ENCODE measurements around the gene KHDC4.

The KHDC4 gene

GRCh38 chr1:155934097-155934935 is at the start of gene KHDC4:
KHDC4 (minus strand) TSS chr1:155934413; CDS start chr1:155934373, 40 bp downstream.
- peaks cover 27% of the 10 kb centered on the region for H3K36me3 Mint-ChIP-seq (ENCODE audit: low read depth)
- ATAC-seq: peak; percentile 98
- H3K27ac Mint-ChIP-seq: no peak within 1 kb of the TSS
- no peak within 1 kb of the TSS for H3K4me3 Mint-ChIP-seq
- H3K27me3 Mint-ChIP-seq: no peaks in the 10 kb centered on the region
- H3K4me1 Mint-ChIP-seq: peaks cover 55% of the 10 kb centered on the region
- DNase-seq: peak; percentile 92
- no peaks in the 10 kb centered on the region for H3K9me3 Mint-ChIP-seq

- H3K27ac Mint-ChIP-seq: no peak overlapping the region
- DNase-seq (no peak), ATAC-seq (peak; percentile 17)
These were observed 49.2 kb upstream of the KHDC4 start for GRCh38 chr1:155983191-155984024.

DNA sequence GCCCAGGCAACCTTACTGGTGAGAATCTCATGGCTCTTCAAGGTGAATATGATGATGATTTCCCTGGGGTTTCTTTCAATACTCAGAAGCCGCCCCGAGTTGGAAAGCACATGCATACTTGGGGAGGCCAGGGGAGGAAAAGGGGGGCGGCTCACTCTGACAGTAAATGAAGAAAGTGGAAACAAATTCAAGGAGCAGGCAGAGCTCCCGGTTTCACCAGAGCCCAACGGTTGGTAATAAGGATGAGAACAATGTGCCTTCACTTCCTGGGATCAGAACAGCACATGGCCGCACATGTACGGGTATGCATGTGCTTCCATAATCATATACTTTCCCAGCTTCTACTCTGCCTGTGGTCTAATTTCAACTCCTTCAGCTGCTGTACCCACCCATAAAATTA is 47.9 kb upstream of the KHDC4 start:
- Mint-ChIP-seq H3K27ac (peak overlapping the region; percentile 95), H3K4me1 (peaks cover 46% of the 10 kb centered on the region), H3K9me3 (no peaks in the 10 kb centered on the region), H3K36me3 (ENCODE audit: low read depth) (peaks cover 11% of the 10 kb centered on the region), H3K4me3 (peak overlapping the region; percentile 95), H3K27me3 (no peaks in the 10 kb centered on the region)
- ATAC-seq: no peak
- no peak for DNase-seq

More at GRCh38 chr1:155983191-155984024, 49.2 kb upstream of the KHDC4 start:
- Mint-ChIP-seq H3K36me3 (ENCODE audit: low read depth) (peaks cover 6% of the 10 kb centered on the region), H3K4me1 (peaks cover 46% of the 10 kb centered on the region), H3K27me3 (no peaks in the 10 kb centered on the region), H3K9me3 (no peaks in the 10 kb centered on the region), H3K4me3 (no peak overlapping the region)

DNA sequence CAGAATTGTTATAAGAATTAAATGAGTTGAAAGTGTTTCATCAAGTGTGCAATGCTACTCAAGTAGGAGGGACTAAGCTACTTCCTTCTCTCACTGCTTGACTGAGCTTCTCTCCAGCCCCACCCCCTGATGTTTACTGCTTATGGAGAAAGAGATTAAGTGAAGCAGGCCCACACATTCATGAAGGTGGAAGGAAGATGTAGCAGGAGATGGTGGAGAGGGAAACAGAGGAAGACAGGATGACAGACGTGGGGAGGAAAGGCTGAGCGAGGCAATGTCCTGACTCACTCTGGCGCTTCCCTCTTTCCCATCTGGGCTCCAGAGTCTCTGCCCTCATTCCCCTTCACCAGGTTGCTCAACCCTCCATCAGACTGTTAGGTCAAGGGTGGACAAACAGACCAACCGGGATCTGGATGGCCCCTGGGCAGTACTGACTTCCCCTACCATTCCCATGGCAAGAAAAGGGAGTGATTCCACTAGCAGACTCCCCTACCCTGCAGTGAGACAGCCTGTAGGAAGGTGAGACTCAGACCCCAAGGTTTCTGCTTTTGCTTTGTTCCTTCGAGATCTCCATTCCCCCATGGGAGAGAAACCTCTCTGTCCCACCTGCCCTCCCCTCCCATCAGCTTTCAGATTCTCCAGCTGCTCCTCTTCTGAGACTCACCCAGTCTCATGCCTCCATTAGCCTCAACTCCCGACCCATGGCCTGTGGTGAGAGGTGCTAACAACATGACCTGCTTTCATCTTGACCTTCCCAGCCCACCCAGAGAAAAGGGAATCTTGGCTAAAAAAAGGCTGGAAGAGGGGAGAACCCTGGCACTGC is 47.3 kb upstream of the KHDC4 start:
- Mint-ChIP-seq H3K9me3 (no peaks in the 10 kb centered on the region), H3K27me3 (no peaks in the 10 kb centered on the region), H3K4me1 (peaks cover 50% of the 10 kb centered on the region), H3K36me3 (ENCODE audit: low read depth) (peaks cover 13% of the 10 kb centered on the region), H3K27ac (peak overlapping the region; percentile 95), H3K4me3 (peak overlapping the region; percentile 95)
- no peak for ATAC-seq
- no peak for DNase-seq

GRCh38 chr1:155979597-155980343 is 45.6 kb upstream of the KHDC4 start:
- ATAC-seq (no peak), DNase-seq (peak; percentile 27)
- H3K9me3 Mint-ChIP-seq: no peaks in the 10 kb centered on the region
- no peaks in the 10 kb centered on the region for H3K27me3 Mint-ChIP-seq
- H3K4me3 Mint-ChIP-seq: peak overlapping the region; percentile 95
- peaks cover 25% of the 10 kb centered on the region for H3K36me3 Mint-ChIP-seq (ENCODE audit: low read depth)
- peaks cover 65% of the 10 kb centered on the region for H3K4me1 Mint-ChIP-seq
- peak overlapping the region; percentile 95 for H3K27ac Mint-ChIP-seq

DNA sequence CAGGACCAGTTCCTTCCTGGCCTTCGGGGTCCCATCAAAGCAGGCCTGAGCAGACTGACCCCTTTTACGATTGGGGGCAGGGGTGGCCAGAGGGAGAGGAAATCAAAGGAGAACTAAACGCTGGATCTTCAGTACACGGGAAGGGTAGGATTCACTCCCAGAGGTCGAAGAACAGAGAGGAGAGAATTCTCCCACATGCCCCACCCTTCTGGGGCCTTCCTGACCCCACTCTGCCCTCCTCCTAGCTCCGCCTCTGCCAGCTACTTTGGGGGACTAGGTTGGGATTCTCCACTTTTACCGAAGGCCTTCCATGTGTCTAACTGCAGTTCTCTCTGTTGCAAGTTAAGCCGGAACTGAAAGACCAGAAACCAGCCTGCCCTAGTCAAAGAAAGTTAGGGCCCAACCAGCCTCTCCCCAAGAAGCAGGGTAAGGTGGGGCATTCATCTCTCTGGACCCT is 44.8 kb upstream of the KHDC4 start:
- Mint-ChIP-seq H3K27me3 (no peaks in the 10 kb centered on the region), H3K9me3 (no peaks in the 10 kb centered on the region), H3K36me3 (ENCODE audit: low read depth) (peaks cover 31% of the 10 kb centered on the region), H3K27ac (peak overlapping the region; percentile 95), H3K4me1 (peaks cover 72% of the 10 kb centered on the region), H3K4me3 (peak overlapping the region; percentile 95)
- ATAC-seq (no peak), DNase-seq (peak; percentile 41)

DNA sequence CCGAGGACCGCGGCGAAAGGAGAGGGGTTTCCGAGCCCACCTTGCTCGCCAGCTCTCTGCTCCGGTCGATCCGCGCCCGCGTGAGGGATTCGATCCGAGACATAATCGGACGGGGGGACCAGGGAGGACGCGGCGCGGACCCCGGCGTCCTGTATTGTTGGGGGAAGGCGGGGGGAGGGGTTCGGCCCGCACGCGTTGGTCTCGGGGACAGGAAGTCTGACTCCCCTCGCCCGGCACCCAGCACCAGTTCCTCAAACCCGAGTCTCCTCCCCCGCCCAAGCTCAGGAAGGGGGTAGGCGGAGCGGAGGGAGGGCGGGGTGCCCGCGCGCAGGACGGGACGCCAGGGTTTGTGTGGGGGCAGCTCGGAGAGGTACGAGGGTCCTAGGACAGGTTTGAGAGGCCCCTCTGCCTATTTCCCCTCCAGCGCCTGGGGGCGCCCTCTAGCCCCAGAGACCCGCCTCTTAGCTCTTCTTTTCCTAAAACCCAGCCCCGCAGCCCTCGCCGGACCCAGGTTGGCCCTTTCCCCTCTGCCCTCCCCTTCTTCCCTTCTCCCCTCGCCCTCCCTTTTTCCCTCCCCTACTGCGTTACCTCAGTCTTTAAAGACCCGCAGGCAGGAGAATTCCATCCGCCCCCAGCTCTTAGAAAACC is 44.2 kb upstream of the KHDC4 start, which contains the start of gene ARHGEF2:
TSS of gene ARHGEF2 (minus strand) at position 223 of the 648 bp plus-strand sequence. CDS start at position 103, 120 bp downstream.
- no peaks in the 10 kb centered on the region for H3K9me3 Mint-ChIP-seq

GRCh38 chr1:155977690-155978324 is 43.6 kb upstream of the KHDC4 start:
- peaks cover 39% of the 10 kb centered on the region for H3K36me3 Mint-ChIP-seq (ENCODE audit: low read depth)
- H3K9me3 Mint-ChIP-seq: no peaks in the 10 kb centered on the region
- ATAC-seq: peak; percentile 63
- peak overlapping the region; percentile 95 for H3K4me3 Mint-ChIP-seq
- no peaks in the 10 kb centered on the region for H3K27me3 Mint-ChIP-seq
- peak; percentile 86 for DNase-seq
- peaks cover 73% of the 10 kb centered on the region for H3K4me1 Mint-ChIP-seq
- peak overlapping the region; percentile 95 for H3K27ac Mint-ChIP-seq

More for the DNA sequence above, 44.2 kb upstream of the KHDC4 start, which contains the start of gene ARHGEF2:
- DNase-seq (peak; percentile 89), ATAC-seq (peak; percentile 70)
- Mint-ChIP-seq H3K4me3 (peak within 1 kb of the TSS; percentile 95), H3K27ac (peak within 1 kb of the TSS; percentile 95), H3K36me3 (ENCODE audit: low read depth) (peaks cover 34% of the 10 kb centered on the region), H3K4me1 (peaks cover 73% of the 10 kb centered on the region), H3K27me3 (no peaks in the 10 kb centered on the region)

DNA sequence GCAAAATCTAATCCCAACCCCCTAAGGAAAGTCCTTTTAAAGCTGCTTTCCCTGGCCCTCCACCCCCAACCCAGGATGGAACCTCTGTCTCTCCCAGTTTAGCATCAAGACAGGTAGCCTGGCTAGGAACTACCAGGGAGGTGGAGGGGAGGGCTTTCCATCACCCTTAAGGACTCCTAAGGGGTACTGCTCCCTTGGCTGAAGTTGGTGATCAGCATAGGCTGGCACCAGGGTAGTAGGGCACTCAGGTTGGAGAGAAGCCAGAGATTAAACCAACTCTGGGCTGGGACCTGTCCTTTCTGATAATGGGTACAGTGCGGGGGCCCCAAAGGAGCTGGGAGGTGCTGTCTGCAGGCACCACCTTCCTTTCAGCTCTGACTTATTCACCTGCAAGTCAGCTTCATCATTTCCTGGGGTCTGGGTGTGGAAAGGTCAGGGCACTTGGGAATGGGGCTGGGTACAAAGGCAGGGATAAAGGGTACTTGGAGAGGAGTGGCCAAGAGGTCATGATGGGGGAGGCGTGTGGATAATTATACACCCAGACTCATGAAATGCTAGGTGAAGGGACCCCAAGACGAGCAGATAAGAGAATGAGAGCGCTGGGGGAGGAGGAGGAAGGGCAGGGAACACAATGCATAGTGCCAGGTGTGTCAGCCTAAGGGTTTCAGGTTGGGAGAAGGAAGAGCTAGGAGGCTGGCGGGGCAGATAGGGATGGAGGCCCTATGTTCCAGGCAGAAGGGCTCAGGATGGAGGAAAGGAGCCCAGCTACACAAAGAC is 42.9 kb upstream of the KHDC4 start:
- DNase-seq (peak; percentile 45), ATAC-seq (peak; percentile 11)
- peak overlapping the region; percentile 95 for H3K4me3 Mint-ChIP-seq
- H3K27ac Mint-ChIP-seq: peak overlapping the region; percentile 95
- H3K27me3 Mint-ChIP-seq: no peaks in the 10 kb centered on the region
- H3K9me3 Mint-ChIP-seq: no peaks in the 10 kb centered on the region
- peaks cover 73% of the 10 kb centered on the region for H3K4me1 Mint-ChIP-seq
- peaks cover 42% of the 10 kb centered on the region for H3K36me3 Mint-ChIP-seq (ENCODE audit: low read depth)

DNA sequence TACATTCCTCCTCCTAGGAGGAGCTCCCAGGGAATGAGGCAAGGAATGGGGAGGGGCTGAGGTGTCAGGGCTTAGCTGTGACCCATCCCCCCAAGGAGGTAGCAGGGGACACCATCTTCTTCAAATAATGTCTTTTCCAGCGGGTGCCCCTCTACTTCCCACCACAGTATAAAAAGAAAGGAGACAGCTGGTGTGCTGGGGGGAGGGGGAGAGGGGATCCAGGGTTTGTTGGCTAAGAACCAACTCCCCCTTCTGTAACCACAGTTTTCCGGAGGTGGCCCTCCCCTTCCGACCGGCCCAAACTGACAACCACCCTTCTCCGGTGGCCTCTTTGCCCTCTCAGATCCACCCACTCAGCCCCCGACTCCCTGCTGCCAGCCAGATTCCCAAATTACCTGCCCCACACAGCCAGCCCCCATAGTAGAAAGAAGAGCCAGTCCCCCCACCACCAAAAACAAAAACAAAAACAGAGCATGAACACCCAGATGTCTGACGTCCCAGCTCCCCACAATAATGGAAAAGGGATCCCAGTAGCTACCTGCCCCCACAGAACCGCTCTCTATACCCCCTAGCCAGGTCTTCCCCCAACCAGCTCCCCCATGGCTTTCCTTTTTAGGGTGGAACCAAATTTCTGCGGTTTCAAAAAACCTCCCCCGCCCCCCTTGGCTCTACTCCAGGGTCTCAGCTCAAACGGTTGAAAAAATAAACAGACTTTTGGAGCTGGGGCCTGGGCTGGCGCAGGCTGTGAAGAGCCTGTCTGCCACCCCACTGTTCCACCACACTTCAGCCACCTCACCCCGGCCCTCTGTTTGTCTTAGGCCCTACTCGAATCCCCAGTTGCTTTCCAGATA is 42.1 kb upstream of the KHDC4 start:
- peaks cover 39% of the 10 kb centered on the region for H3K36me3 Mint-ChIP-seq (ENCODE audit: low read depth)
- peak; percentile 7 for ATAC-seq

DNA sequence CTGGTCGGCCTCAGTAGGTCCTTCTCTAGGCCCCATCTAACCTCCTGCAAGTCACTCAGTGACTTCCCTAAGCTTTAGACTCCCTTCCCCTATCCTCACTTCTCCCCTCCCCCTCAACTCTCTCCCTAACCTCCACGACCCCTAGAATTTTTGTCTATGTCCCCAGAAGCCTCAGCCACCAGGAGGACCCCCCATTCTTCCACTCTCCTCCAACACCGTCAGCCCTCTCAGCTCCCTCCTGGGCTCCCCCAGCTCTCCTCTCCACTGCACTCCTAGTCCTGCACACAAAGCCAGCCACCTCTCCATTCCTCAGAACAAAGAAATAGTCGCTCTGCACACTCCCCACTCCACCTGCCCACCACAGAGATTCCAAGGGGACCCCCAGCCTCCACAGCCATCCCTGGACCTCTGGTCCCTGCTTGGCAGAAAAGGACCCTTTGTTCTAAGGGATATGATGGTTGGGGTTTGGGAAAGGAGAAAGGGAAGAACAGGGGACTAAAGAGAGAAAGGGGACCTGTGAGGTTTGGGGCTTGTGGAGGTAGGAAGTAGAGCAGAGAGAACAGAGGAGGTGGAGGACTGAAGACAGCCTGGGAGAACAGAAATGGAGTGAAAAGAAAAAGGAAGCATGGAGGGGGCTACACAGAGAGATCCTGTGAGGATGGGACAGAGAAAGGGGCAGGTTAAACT is 41.3 kb upstream of the KHDC4 start:
- Mint-ChIP-seq H3K4me1 (peaks cover 72% of the 10 kb centered on the region), H3K36me3 (ENCODE audit: low read depth) (peaks cover 40% of the 10 kb centered on the region), H3K27ac (peak overlapping the region; percentile 95), H3K4me3 (peak overlapping the region; percentile 95), H3K9me3 (no peaks in the 10 kb centered on the region), H3K27me3 (no peaks in the 10 kb centered on the region)
- no peak for DNase-seq
- no peak for ATAC-seq

More for the DNA sequence above, 42.1 kb upstream of the KHDC4 start:
- H3K4me3 Mint-ChIP-seq: peak overlapping the region; percentile 95
- H3K4me1 Mint-ChIP-seq: peaks cover 72% of the 10 kb centered on the region
- H3K27me3 Mint-ChIP-seq: no peaks in the 10 kb centered on the region
- H3K9me3 Mint-ChIP-seq: no peaks in the 10 kb centered on the region
- H3K27ac Mint-ChIP-seq: peak overlapping the region; percentile 95
- DNase-seq: peak; percentile 79

Data from activated naive CD8-positive, alpha-beta T cell treated with anti-CD3 and anti-CD28 coated beads, Interleukin-2, amount 50 U/mL, for 24 hours (primary cell).